ENCODE data around the gene ITPR1.

The ITPR1 gene

GRCh38 chr3:4568841-4569240 is 75.7 kb downstream of the ITPR1 start:
- Histone ChIP-seq H3K9me3 (ENCODE audit: control insufficient read depth, low read length) (no peaks in the 10 kb centered on the region), H3K27me3 (replicated peaks; ENCODE audit: control insufficient read depth, insufficient read depth, low read length, poor library complexity, severe bottlenecking) (no peaks in the 10 kb centered on the region), H3K4me3 (ENCODE audit: insufficient read depth, low read depth, low read length, poor library complexity, severe bottlenecking) (no peak overlapping the region), H3K27ac (ENCODE audit: insufficient read depth, low read length, poor library complexity, severe bottlenecking) (no peak overlapping the region), H3K36me3 (ENCODE audit: control insufficient read depth, insufficient read depth, low read length) (no peaks in the 10 kb centered on the region), H3K4me1 (ENCODE audit: control insufficient read depth, insufficient read depth, low read length, poor library complexity, severe bottlenecking) (no peaks in the 10 kb centered on the region)
- no peak for DNase-seq

- DNase-seq = no peak
- Histone ChIP-seq H3K36me3 (ENCODE audit: control insufficient read depth, insufficient read depth, low read length) (no peaks in the 10 kb centered on the region), H3K4me1 (ENCODE audit: control insufficient read depth, insufficient read depth, low read length, poor library complexity, severe bottlenecking) (no peaks in the 10 kb centered on the region), H3K9me3 (ENCODE audit: control insufficient read depth, low read length) (no peaks in the 10 kb centered on the region), H3K27ac (ENCODE audit: insufficient read depth, low read length, poor library complexity, severe bottlenecking) (no peak overlapping the region), H3K27me3 (replicated peaks; ENCODE audit: control insufficient read depth, insufficient read depth, low read length, poor library complexity, severe bottlenecking) (no peaks in the 10 kb centered on the region), H3K4me3 (ENCODE audit: insufficient read depth, low read depth, low read length, poor library complexity, severe bottlenecking) (no peak overlapping the region)
Measured at GRCh38 chr3:4570840-4571621, 77.9 kb downstream of the ITPR1 start.

- Histone ChIP-seq H3K27ac (ENCODE audit: insufficient read depth, low read length, poor library complexity, severe bottlenecking) (no peak overlapping the region), H3K4me3 (ENCODE audit: insufficient read depth, low read depth, low read length, poor library complexity, severe bottlenecking) (no peak overlapping the region), H3K27me3 (replicated peaks; ENCODE audit: control insufficient read depth, insufficient read depth, low read length, poor library complexity, severe bottlenecking) (no peaks in the 10 kb centered on the region), H3K4me1 (ENCODE audit: control insufficient read depth, insufficient read depth, low read length, poor library complexity, severe bottlenecking) (no peaks in the 10 kb centered on the region), H3K36me3 (ENCODE audit: control insufficient read depth, insufficient read depth, low read length) (no peaks in the 10 kb centered on the region), H3K9me3 (ENCODE audit: control insufficient read depth, low read length) (no peaks in the 10 kb centered on the region)
- DNase-seq = no peak
Measured at GRCh38 chr3:4571690-4572334, 78.7 kb downstream of the ITPR1 start.

- Histone ChIP-seq H3K27ac (ENCODE audit: insufficient read depth, low read length, poor library complexity, severe bottlenecking) (no peak overlapping the region), H3K4me1 (ENCODE audit: control insufficient read depth, insufficient read depth, low read length, poor library complexity, severe bottlenecking) (no peaks in the 10 kb centered on the region), H3K9me3 (ENCODE audit: control insufficient read depth, low read length) (no peaks in the 10 kb centered on the region), H3K27me3 (replicated peaks; ENCODE audit: control insufficient read depth, insufficient read depth, low read length, poor library complexity, severe bottlenecking) (no peaks in the 10 kb centered on the region), H3K4me3 (ENCODE audit: insufficient read depth, low read depth, low read length, poor library complexity, severe bottlenecking) (no peak overlapping the region), H3K36me3 (ENCODE audit: control insufficient read depth, insufficient read depth, low read length) (no peaks in the 10 kb centered on the region)
- no peak for DNase-seq
Measured at GRCh38 chr3:4573153-4573552, 80.0 kb downstream of the ITPR1 start.

- H3K9me3 ChIP-seq (ENCODE audit: control insufficient read depth, low read length) = no peaks in the 10 kb centered on the region
- no peak for DNase-seq
- H3K27ac ChIP-seq (ENCODE audit: insufficient read depth, low read length, poor library complexity, severe bottlenecking) = no peak overlapping the region
- H3K36me3 ChIP-seq (ENCODE audit: control insufficient read depth, insufficient read depth, low read length) = no peaks in the 10 kb centered on the region
- H3K4me3 ChIP-seq (ENCODE audit: insufficient read depth, low read depth, low read length, poor library complexity, severe bottlenecking) = no peak overlapping the region
- H3K27me3 ChIP-seq (replicated peaks; ENCODE audit: control insufficient read depth, insufficient read depth, low read length, poor library complexity, severe bottlenecking) = no peaks in the 10 kb centered on the region
- no peaks in the 10 kb centered on the region for H3K4me1 ChIP-seq (ENCODE audit: control insufficient read depth, insufficient read depth, low read length, poor library complexity, severe bottlenecking)
Measured at GRCh38 chr3:4574426-4574965, 81.3 kb downstream of the ITPR1 start.

GRCh38 chr3:4575381-4575780 is 82.2 kb downstream of the ITPR1 start:
- no peak for DNase-seq
- no peaks in the 10 kb centered on the region for H3K36me3 ChIP-seq (ENCODE audit: control insufficient read depth, insufficient read depth, low read length)
- H3K4me1 ChIP-seq (ENCODE audit: control insufficient read depth, insufficient read depth, low read length, poor library complexity, severe bottlenecking) = no peaks in the 10 kb centered on the region
- no peaks in the 10 kb centered on the region for H3K27me3 ChIP-seq (replicated peaks; ENCODE audit: control insufficient read depth, insufficient read depth, low read length, poor library complexity, severe bottlenecking)
- H3K4me3 ChIP-seq (ENCODE audit: insufficient read depth, low read depth, low read length, poor library complexity, severe bottlenecking) = no peak overlapping the region
- no peaks in the 10 kb centered on the region for H3K9me3 ChIP-seq (ENCODE audit: control insufficient read depth, low read length)
- no peak overlapping the region for H3K27ac ChIP-seq (ENCODE audit: insufficient read depth, low read length, poor library complexity, severe bottlenecking)

- no peak overlapping the region for H3K4me3 ChIP-seq (ENCODE audit: insufficient read depth, low read depth, low read length, poor library complexity, severe bottlenecking)
- no peak overlapping the region for H3K27ac ChIP-seq (ENCODE audit: insufficient read depth, low read length, poor library complexity, severe bottlenecking)
- H3K9me3 ChIP-seq (ENCODE audit: control insufficient read depth, low read length) = no peaks in the 10 kb centered on the region
- no peak for DNase-seq
- no peaks in the 10 kb centered on the region for H3K36me3 ChIP-seq (ENCODE audit: control insufficient read depth, insufficient read depth, low read length)
- H3K4me1 ChIP-seq (ENCODE audit: control insufficient read depth, insufficient read depth, low read length, poor library complexity, severe bottlenecking) = no peaks in the 10 kb centered on the region
- no peaks in the 10 kb centered on the region for H3K27me3 ChIP-seq (replicated peaks; ENCODE audit: control insufficient read depth, insufficient read depth, low read length, poor library complexity, severe bottlenecking)
Measured at GRCh38 chr3:4577721-4578120, 84.6 kb downstream of the ITPR1 start.

- Histone ChIP-seq H3K36me3 (ENCODE audit: control insufficient read depth, insufficient read depth, low read length) (no peaks in the 10 kb centered on the region), H3K4me1 (ENCODE audit: control insufficient read depth, insufficient read depth, low read length, poor library complexity, severe bottlenecking) (no peaks in the 10 kb centered on the region), H3K27ac (ENCODE audit: insufficient read depth, low read length, poor library complexity, severe bottlenecking) (no peak overlapping the region), H3K9me3 (ENCODE audit: control insufficient read depth, low read length) (no peaks in the 10 kb centered on the region), H3K27me3 (replicated peaks; ENCODE audit: control insufficient read depth, insufficient read depth, low read length, poor library complexity, severe bottlenecking) (no peaks in the 10 kb centered on the region), H3K4me3 (ENCODE audit: insufficient read depth, low read depth, low read length, poor library complexity, severe bottlenecking) (no peak overlapping the region)
- DNase-seq = no peak
Measured at GRCh38 chr3:4580346-4581123, 87.4 kb downstream of the ITPR1 start.

GRCh38 chr3:4581124-4581424 is 87.9 kb downstream of the ITPR1 start:
- no peak for DNase-seq
- Histone ChIP-seq H3K27ac (ENCODE audit: insufficient read depth, low read length, poor library complexity, severe bottlenecking) (no peak overlapping the region), H3K4me1 (ENCODE audit: control insufficient read depth, insufficient read depth, low read length, poor library complexity, severe bottlenecking) (no peaks in the 10 kb centered on the region), H3K27me3 (replicated peaks; ENCODE audit: control insufficient read depth, insufficient read depth, low read length, poor library complexity, severe bottlenecking) (no peaks in the 10 kb centered on the region), H3K36me3 (ENCODE audit: control insufficient read depth, insufficient read depth, low read length) (no peaks in the 10 kb centered on the region), H3K9me3 (ENCODE audit: control insufficient read depth, low read length) (no peaks in the 10 kb centered on the region), H3K4me3 (ENCODE audit: insufficient read depth, low read depth, low read length, poor library complexity, severe bottlenecking) (no peak overlapping the region)

GRCh38 chr3:4581498-4581897 is 88.3 kb downstream of the ITPR1 start:
- Histone ChIP-seq H3K9me3 (ENCODE audit: control insufficient read depth, low read length) (no peaks in the 10 kb centered on the region), H3K27ac (ENCODE audit: insufficient read depth, low read length, poor library complexity, severe bottlenecking) (no peak overlapping the region), H3K36me3 (ENCODE audit: control insufficient read depth, insufficient read depth, low read length) (no peaks in the 10 kb centered on the region), H3K4me1 (ENCODE audit: control insufficient read depth, insufficient read depth, low read length, poor library complexity, severe bottlenecking) (no peaks in the 10 kb centered on the region), H3K4me3 (ENCODE audit: insufficient read depth, low read depth, low read length, poor library complexity, severe bottlenecking) (no peak overlapping the region), H3K27me3 (replicated peaks; ENCODE audit: control insufficient read depth, insufficient read depth, low read length, poor library complexity, severe bottlenecking) (no peaks in the 10 kb centered on the region)
- no peak for DNase-seq

All from effector memory CD4-positive, alpha-beta T cell (primary cell).